ENCODE results near the gene MUSTN1. TPM values are rescaled to one million over a fixed set of nuclear protein-coding genes. Genes with fewer than 3 reads are reported as not detected.

The MUSTN1 gene
- total and polyA plus RNA-seq, 2 donors (not counting 3 experiments of a cell fraction or from before 2014, with no cell fraction given) = 1.1 to 2.2 TPM

DNA sequence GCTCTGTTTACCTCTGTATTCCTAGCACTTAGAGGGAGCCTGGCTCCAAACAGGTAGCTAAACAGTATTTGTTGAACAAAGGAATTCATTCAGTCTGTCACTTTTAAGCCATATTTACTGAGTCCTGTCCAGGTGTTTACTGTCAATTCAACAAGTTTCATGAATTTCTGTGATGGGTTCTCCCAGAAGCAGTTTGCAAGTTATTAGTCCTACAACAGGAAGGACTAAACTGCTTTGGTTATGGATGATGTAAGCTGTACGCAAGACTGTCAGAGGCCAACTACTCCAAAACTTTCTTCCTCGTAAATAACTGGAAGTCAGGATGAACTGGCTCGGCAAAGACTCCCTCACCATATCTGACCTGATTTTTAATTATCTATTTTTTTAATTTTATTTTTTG, 37.4 kb upstream of the MUSTN1 start:
- BruUV-seq (replicated peaks) = no TSS peak

DNA sequence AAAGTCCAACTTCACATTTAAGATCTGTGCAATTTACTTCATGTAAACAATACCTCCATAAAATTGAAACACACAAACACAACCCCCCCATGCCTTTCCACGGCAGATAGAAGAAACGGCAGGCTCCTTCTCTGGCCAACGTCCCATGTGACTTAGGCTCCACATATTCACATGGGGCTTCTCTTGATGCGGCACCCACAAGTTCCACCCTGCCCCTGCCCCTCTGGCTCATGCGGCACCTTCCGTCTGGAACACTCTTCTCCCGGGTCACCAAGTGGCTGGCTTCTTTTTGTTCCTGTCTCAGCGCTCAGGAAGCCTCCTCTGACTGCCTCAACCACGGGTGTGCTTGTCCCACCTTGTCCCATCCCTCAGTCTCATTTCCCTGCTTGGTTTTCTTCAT, 36.9 kb upstream of the MUSTN1 start:
- dilution Hi-C loops (cut with MboI; ENCODE audit: extremely low pct_ligation_motif_present, low sequenced_read_pairs) = no loop called here
- no peak overlapping the region for H3K4me2 ChIP-seq (ENCODE audit: insufficient read depth, low read length)
- no peaks in the 10 kb centered on the region for H3K79me2 ChIP-seq (ENCODE audit: control insufficient read depth, insufficient read depth, low read length)
- no peak overlapping the region for H2AFZ ChIP-seq (ENCODE audit: low read depth, low read length)
- H4K20me1 ChIP-seq (replicated peaks; ENCODE audit: control insufficient read depth, extremely low read depth, insufficient read depth, low read length) = no peaks in the 10 kb centered on the region
- H3K36me3 ChIP-seq (ENCODE audit: control insufficient read depth in 2 of 2, extremely low read depth in 1 of 2, insufficient read depth in 2 of 2, low read length in 2 of 2) = no peaks in the 10 kb centered on the region
- no peak overlapping the region for H3K4me3 ChIP-seq (replicated peaks in 1 of 3; ENCODE audit: insufficient read depth in 1 of 3, low read depth in 1 of 3, low read length in 3 of 3)
- no peaks in the 10 kb centered on the region for H3K9me3 ChIP-seq (replicated peaks; ENCODE audit: control insufficient read depth, insufficient read depth, low read length)
- no peak for DNase-seq (ENCODE audit: low read depth, low spot score)
- H3K27ac ChIP-seq (ENCODE audit: insufficient read depth, low read depth, low read length) = no peak overlapping the region
- H3K9ac ChIP-seq (replicated peaks; ENCODE audit: extremely low read depth, insufficient read depth, low read length) = no peak overlapping the region
- intact Hi-C loops (cut with micrococcal nuclease) = no loop called here
- BruUV-seq (replicated peaks) = no TSS peak
- ChIA-PET CTCF (no interaction called here), POLR2A (no interaction called here)
- TF ChIP-seq POLR2A (IDR thresholded peaks at IDR 0.05; ENCODE audit: low read depth, low read length) = no peak
- TF ChIP-seq EZH2 (IDR thresholded peaks at IDR 0.05; ENCODE audit: borderline replicate concordance, low read depth, low read length, severe bottlenecking) = no peak
- no peak for TF ChIP-seq JUN (IDR thresholded peaks at IDR 0.05; ENCODE audit: borderline replicate concordance, insufficient read depth, insufficient read length, low read depth)
- no peak for TF ChIP-seq MYC (IDR thresholded peaks at IDR 0.05; ENCODE audit: low read depth, low read length)
- TF ChIP-seq FOS (IDR thresholded peaks at IDR 0.05; ENCODE audit: borderline replicate concordance, insufficient read depth, low read length) = no peak
- TF ChIP-seq, protein P1, sequence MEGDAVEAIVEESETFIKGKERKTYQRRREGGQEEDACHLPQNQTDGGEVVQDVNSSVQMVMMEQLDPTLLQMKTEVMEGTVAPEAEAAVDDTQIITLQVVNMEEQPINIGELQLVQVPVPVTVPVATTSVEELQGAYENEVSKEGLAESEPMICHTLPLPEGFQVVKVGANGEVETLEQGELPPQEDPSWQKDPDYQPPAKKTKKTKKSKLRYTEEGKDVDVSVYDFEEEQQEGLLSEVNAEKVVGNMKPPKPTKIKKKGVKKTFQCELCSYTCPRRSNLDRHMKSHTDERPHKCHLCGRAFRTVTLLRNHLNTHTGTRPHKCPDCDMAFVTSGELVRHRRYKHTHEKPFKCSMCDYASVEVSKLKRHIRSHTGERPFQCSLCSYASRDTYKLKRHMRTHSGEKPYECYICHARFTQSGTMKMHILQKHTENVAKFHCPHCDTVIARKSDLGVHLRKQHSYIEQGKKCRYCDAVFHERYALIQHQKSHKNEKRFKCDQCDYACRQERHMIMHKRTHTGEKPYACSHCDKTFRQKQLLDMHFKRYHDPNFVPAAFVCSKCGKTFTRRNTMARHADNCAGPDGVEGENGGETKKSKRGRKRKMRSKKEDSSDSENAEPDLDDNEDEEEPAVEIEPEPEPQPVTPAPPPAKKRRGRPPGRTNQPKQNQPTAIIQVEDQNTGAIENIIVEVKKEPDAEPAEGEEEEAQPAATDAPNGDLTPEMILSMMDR (IDR thresholded peaks at IDR 0.05; ENCODE audit: extremely low read depth in 1 of 2, insufficient read depth in 1 of 2, low read depth in 1 of 2, low read length in 2 of 2) = no peak
- no peak for TF ChIP-seq POLR2AphosphoS5 (IDR thresholded peaks at IDR 0.05; ENCODE audit: insufficient read depth, low read depth, low read length)
- no peak for TF ChIP-seq GATA2 (IDR thresholded peaks at IDR 0.05; ENCODE audit: insufficient read depth, insufficient read length, low read depth, low read length)
- TF ChIP-seq, protein P2, sequence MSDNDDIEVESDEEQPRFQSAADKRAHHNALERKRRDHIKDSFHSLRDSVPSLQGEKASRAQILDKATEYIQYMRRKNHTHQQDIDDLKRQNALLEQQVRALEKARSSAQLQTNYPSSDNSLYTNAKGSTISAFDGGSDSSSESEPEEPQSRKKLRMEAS (IDR thresholded peaks at IDR 0.05; ENCODE audit: insufficient read depth, insufficient read length) = no peak
- H3K27me3 ChIP-seq (ENCODE audit: control insufficient read depth in 2 of 2, insufficient read depth in 2 of 2, low read length in 2 of 2) = no peaks in the 10 kb centered on the region
- FAIRE-seq = no peak
- no peaks in the 10 kb centered on the region for H3K9me1 ChIP-seq (replicated peaks; ENCODE audit: control insufficient read depth, extremely low read depth, insufficient read depth, low read length)
- no peaks in the 10 kb centered on the region for H3K4me1 ChIP-seq (ENCODE audit: control insufficient read depth, extremely low read depth, insufficient read depth, low read length)

More for the DNA sequence above, 37.4 kb upstream of the MUSTN1 start:
- Histone ChIP-seq H2AFZ (ENCODE audit: low read depth, low read length) (no peak overlapping the region), H3K4me3 (replicated peaks in 1 of 3; ENCODE audit: insufficient read depth in 1 of 3, low read depth in 1 of 3, low read length in 3 of 3) (no peak overlapping the region), H3K27me3 (ENCODE audit: control insufficient read depth in 2 of 2, insufficient read depth in 2 of 2, low read length in 2 of 2) (no peaks in the 10 kb centered on the region), H4K20me1 (replicated peaks; ENCODE audit: control insufficient read depth, extremely low read depth, insufficient read depth, low read length) (no peaks in the 10 kb centered on the region), H3K9me3 (replicated peaks; ENCODE audit: control insufficient read depth, insufficient read depth, low read length) (no peaks in the 10 kb centered on the region), H3K27ac (ENCODE audit: insufficient read depth, low read depth, low read length) (no peak overlapping the region), H3K9me1 (replicated peaks; ENCODE audit: control insufficient read depth, extremely low read depth, insufficient read depth, low read length) (no peaks in the 10 kb centered on the region), H3K4me2 (ENCODE audit: insufficient read depth, low read length) (no peak overlapping the region), H3K79me2 (ENCODE audit: control insufficient read depth, insufficient read depth, low read length) (no peaks in the 10 kb centered on the region), H3K9ac (replicated peaks; ENCODE audit: extremely low read depth, insufficient read depth, low read length) (no peak overlapping the region), H3K4me1 (ENCODE audit: control insufficient read depth, extremely low read depth, insufficient read depth, low read length) (no peaks in the 10 kb centered on the region), H3K36me3 (ENCODE audit: control insufficient read depth in 2 of 2, extremely low read depth in 1 of 2, insufficient read depth in 2 of 2, low read length in 2 of 2) (no peaks in the 10 kb centered on the region)
- ChIA-PET CTCF (no interaction called here), POLR2A (no interaction called here)
- DNase-seq (ENCODE audit: low read depth, low spot score) (no peak), FAIRE-seq (no peak)
- TF ChIP-seq MYC (IDR thresholded peaks at IDR 0.05; ENCODE audit: low read depth, low read length) (no peak), GATA2 (IDR thresholded peaks at IDR 0.05; ENCODE audit: insufficient read depth, insufficient read length, low read depth, low read length) (no peak)
- TF ChIP-seq, protein P1 (IDR thresholded peaks at IDR 0.05; ENCODE audit: extremely low read depth in 1 of 2, insufficient read depth in 1 of 2, low read depth in 1 of 2, low read length in 2 of 2) = no peak
- dilution Hi-C loops (cut with MboI; ENCODE audit: extremely low pct_ligation_motif_present, low sequenced_read_pairs) (no loop called here), intact Hi-C loops (cut with micrococcal nuclease) (no loop called here)
